Neural cell (in vitro differentiated cells): ENCODE results near the gene PCED1B. TPM values are rescaled to one million over a fixed set of nuclear protein-coding genes. Genes with fewer than 3 reads are reported as not detected.

Experiments used
- H2AFZ ChIP-seq: fragments of 200-600, 300-800 bp; sonication (generic), shearing (Covaris generic); 2 replicates; pipeline ENCODE4 v1.6.0; 2014; ENCODE audit warnings: low read depth, mild to moderate bottlenecking, antibody characterized with exemption, low read length, moderate library complexity
- H3F3A ChIP-seq: fragments of 200-600 bp; shearing (Covaris generic); 2 replicates; pipeline ENCODE4 v1.6.1; 2016; ENCODE audit warnings: mild to moderate bottlenecking, moderate library complexity, mixed read lengths, antibody characterized with exemption, low read length; ENCODE audit not compliant: insufficient read depth, poor library complexity, severe bottlenecking
- H3K27ac ChIP-seq: fragments of 200-600, 300-800 bp; sonication (generic), shearing (Covaris generic); 2 replicates; pipeline ENCODE4 v1.5.1; 2014; ENCODE audit warnings: mild to moderate bottlenecking, low read length, moderate library complexity
- H3K27me3 ChIP-seq: fragments of 300-800, 200-600 bp; sonication (generic), shearing (Covaris generic); 2 replicates; pipeline ENCODE4 v1.6.0; 2014; ENCODE audit warnings: mild to moderate bottlenecking, low read depth, low read length, moderate library complexity; ENCODE audit not compliant: insufficient read depth
- H3K36me3 ChIP-seq: fragments of 300-800, 200-600 bp; sonication (generic), shearing (Covaris generic); 2 replicates; pipeline ENCODE4 v1.5.1; 2014; ENCODE audit warnings: mild to moderate bottlenecking, antibody characterized with exemption, low read length, moderate library complexity; ENCODE audit not compliant: insufficient read depth
- H3K4me2 ChIP-seq: fragments of 300-800, 200-600 bp; sonication (generic), shearing (Covaris generic); 2 replicates; pipeline ENCODE4 v1.6.0; 2014; ENCODE audit warnings: mild to moderate bottlenecking, low read length
- H3K4me3 ChIP-seq: fragments of 300-800, 200-600 bp; sonication (generic), shearing (Covaris generic); 2 replicates; pipeline ENCODE4 v1.5.1; 2014; ENCODE audit warnings: mild to moderate bottlenecking, low read length, moderate library complexity
- H3K79me2 ChIP-seq: fragments of 200-600 bp; shearing (Covaris generic); replicated peaks from 2 replicates; pipeline ENCODE4 v1.6.0; 2014; ENCODE audit warnings: mild to moderate bottlenecking, low read length, moderate library complexity; ENCODE audit not compliant: insufficient read depth
- H3K9ac ChIP-seq: fragments of 300-800, 200-600 bp; sonication (generic), shearing (Covaris generic); 2 replicates; pipeline ENCODE4 v1.6.1; 2016; ENCODE audit warnings: mild to moderate bottlenecking, low read length, mixed read lengths
- H3K9me2 ChIP-seq: fragments of 200-600 bp; shearing (Covaris generic); 2 replicates; pipeline ENCODE4 v1.6.1; 2016; ENCODE audit warnings: mild to moderate bottlenecking, low read length, mixed read lengths; ENCODE audit not compliant: insufficient read depth
- H3K9me3 ChIP-seq: fragments of 200-600, 300-800 bp; sonication (generic), shearing (Covaris generic); 2 replicates; pipeline ENCODE4 v1.6.1; 2016; ENCODE audit warnings: mild to moderate bottlenecking, mixed run types, low read length, moderate library complexity, mixed read lengths
- H4K20me1 ChIP-seq: fragments of 200-600 bp; shearing (Covaris generic); 2 replicates; pipeline ENCODE4 v1.6.1; 2016; ENCODE audit warnings: mild to moderate bottlenecking, mixed run types; ENCODE audit not compliant: insufficient read depth
- CTCF ChIP-seq: fragments of 450-650 bp; IDR thresholded peaks from 2 replicates; pipeline ENCODE4 v1.5.1; 2014; ENCODE audit warnings: antibody characterized with exemption, mild to moderate bottlenecking, moderate library complexity; ENCODE audit not compliant: poor library complexity, severe bottlenecking
- EP300 ChIP-seq: fragments of 450-650 bp; conservative IDR thresholded peaks from 2 replicates; pipeline ENCODE4 v1.6.1; 2014; ENCODE audit warnings: antibody characterized with exemption, mild to moderate bottlenecking, moderate library complexity; ENCODE audit not compliant: poor library complexity, severe bottlenecking
- EZH2 ChIP-seq: fragments of 200-600, 300-800 bp; shearing (Covaris generic), sonication (generic); IDR thresholded peaks from 2 replicates; pipeline ENCODE4 v1.6.1; 2014; ENCODE audit warnings: antibody characterized with exemption, low read length, borderline replicate concordance, mild to moderate bottlenecking; ENCODE audit not compliant: insufficient read depth, poor library complexity, severe bottlenecking
- MXI1 ChIP-seq: fragments of 450-650 bp; conservative IDR thresholded peaks from 2 replicates; pipeline ENCODE4 v1.6.1; 2014; ENCODE audit warnings: antibody characterized with exemption, mild to moderate bottlenecking; ENCODE audit not compliant: poor library complexity, severe bottlenecking
- POLR2AphosphoS5 ChIP-seq: IDR thresholded peaks from 2 replicates; pipeline ENCODE4 v1.6.1; 2012
- RAD21 ChIP-seq: fragments of 450-650 bp; conservative IDR thresholded peaks from 2 replicates; pipeline ENCODE4 v1.6.1; 2014; ENCODE audit warnings: antibody characterized with exemption, mild to moderate bottlenecking, moderate library complexity
- SMC3 ChIP-seq: fragments of 450-650 bp; conservative IDR thresholded peaks from 2 replicates; pipeline ENCODE4 v1.6.1; 2014; ENCODE audit warnings: antibody characterized with exemption, mild to moderate bottlenecking, moderate library complexity; ENCODE audit not compliant: poor library complexity
- TAF1 ChIP-seq: IDR thresholded peaks from 2 replicates; pipeline ENCODE4 v1.6.1; 2012; ENCODE audit warnings: low read depth
- polyA plus RNA-seq: library from polyadenylated mRNA; depleted of rRNA; stranded (reverse); fragments of >200 nt; gene quantifications from 2 replicates; pipeline ENCODE4 v1.2.3, GENCODE V29; 2014
- TF ChIP-seq, protein P1 (sequence below): IDR thresholded peaks from 2 replicates; pipeline ENCODE4 v1.6.1; 2012; ENCODE audit warnings: borderline replicate concordance

PCED1B gene
- polyA plus RNA-seq, 1 donor from 2014 or later, result not detected

DNA sequence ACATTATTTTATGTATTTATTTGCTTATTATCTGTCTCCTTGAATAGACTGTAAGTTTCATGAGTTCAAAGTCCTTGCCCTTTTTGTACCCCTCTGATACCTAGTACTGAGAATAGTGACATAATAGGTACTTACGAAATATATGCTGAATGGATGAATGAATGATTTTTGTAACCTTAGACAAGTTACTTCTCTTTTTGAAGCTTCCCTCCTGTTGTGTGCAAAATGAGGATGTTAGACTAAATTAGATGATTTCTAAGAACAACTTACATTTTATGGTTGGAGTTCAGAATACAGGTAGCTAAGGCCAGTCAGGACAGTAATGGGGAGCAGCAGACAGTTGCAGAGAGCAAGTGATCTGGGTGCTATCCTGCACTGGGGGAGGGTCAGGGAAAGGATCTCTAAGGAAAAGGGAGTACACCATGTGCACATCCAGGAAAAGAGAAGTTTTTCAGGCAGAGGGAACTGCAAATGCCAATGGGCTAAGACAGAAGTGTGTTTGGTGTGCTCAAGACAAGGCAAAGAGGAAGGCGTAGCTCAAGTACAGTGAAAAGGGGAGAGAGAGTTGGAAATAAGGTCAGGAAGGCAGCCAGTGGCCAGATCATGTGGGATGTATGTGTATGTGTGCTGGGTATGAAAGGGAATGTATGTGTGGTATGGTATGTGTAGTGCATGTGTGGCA is 59.7 kb downstream of the PCED1B start:
- no peaks in the 10 kb centered on the region for H3K27me3 ChIP-seq
- H3K9me3 ChIP-seq, result no peaks in the 10 kb centered on the region
- H3K79me2 ChIP-seq, result no peaks in the 10 kb centered on the region
- no peak overlapping the region for H3K4me2 ChIP-seq
- H3K36me3 ChIP-seq, result no peaks in the 10 kb centered on the region
- H3K4me3 ChIP-seq, result no peak overlapping the region
- H3K27ac ChIP-seq, result no peak overlapping the region
- no peak overlapping the region for H2AFZ ChIP-seq
- H3K9me2 ChIP-seq, result no peaks in the 10 kb centered on the region
- TF ChIP-seq TAF1, result no peak
- TF ChIP-seq CTCF, result no peak
- TF ChIP-seq POLR2AphosphoS5, result no peak
- TF ChIP-seq RAD21, result no peak
- no peak for TF ChIP-seq MXI1
- TF ChIP-seq, protein P1, sequence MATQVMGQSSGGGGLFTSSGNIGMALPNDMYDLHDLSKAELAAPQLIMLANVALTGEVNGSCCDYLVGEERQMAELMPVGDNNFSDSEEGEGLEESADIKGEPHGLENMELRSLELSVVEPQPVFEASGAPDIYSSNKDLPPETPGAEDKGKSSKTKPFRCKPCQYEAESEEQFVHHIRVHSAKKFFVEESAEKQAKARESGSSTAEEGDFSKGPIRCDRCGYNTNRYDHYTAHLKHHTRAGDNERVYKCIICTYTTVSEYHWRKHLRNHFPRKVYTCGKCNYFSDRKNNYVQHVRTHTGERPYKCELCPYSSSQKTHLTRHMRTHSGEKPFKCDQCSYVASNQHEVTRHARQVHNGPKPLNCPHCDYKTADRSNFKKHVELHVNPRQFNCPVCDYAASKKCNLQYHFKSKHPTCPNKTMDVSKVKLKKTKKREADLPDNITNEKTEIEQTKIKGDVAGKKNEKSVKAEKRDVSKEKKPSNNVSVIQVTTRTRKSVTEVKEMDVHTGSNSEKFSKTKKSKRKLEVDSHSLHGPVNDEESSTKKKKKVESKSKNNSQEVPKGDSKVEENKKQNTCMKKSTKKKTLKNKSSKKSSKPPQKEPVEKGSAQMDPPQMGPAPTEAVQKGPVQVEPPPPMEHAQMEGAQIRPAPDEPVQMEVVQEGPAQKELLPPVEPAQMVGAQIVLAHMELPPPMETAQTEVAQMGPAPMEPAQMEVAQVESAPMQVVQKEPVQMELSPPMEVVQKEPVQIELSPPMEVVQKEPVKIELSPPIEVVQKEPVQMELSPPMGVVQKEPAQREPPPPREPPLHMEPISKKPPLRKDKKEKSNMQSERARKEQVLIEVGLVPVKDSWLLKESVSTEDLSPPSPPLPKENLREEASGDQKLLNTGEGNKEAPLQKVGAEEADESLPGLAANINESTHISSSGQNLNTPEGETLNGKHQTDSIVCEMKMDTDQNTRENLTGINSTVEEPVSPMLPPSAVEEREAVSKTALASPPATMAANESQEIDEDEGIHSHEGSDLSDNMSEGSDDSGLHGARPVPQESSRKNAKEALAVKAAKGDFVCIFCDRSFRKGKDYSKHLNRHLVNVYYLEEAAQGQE, result no peak
- TF ChIP-seq EP300, result no peak
- no peak for TF ChIP-seq SMC3
- TF ChIP-seq EZH2, result no peak
- no peaks in the 10 kb centered on the region for H4K20me1 ChIP-seq
- H3K9ac ChIP-seq, result no peak overlapping the region
- no peaks in the 10 kb centered on the region for H3F3A ChIP-seq

GRCh38 chr12:47141459-47141858 is 62.0 kb downstream of the PCED1B start:
- Histone ChIP-seq H4K20me1 (no peaks in the 10 kb centered on the region), H3K79me2 (no peaks in the 10 kb centered on the region), H3K9me3 (no peaks in the 10 kb centered on the region), H2AFZ (no peak overlapping the region), H3K9me2 (no peaks in the 10 kb centered on the region), H3K4me3 (no peak overlapping the region), H3K4me2 (no peak overlapping the region), H3K27me3 (no peaks in the 10 kb centered on the region), H3K27ac (no peak overlapping the region), H3F3A (no peaks in the 10 kb centered on the region), H3K9ac (no peak overlapping the region), H3K36me3 (no peaks in the 10 kb centered on the region)
- TF ChIP-seq, protein P1, result no peak
- TF ChIP-seq EZH2, result no peak
- TF ChIP-seq TAF1, result no peak
- TF ChIP-seq POLR2AphosphoS5, result no peak
- no peak for TF ChIP-seq EP300
- no peak for TF ChIP-seq SMC3
- no peak for TF ChIP-seq MXI1
- no peak for TF ChIP-seq RAD21
- TF ChIP-seq CTCF, result no peak
